BJ (cell line): Measurements from ENCODE around the gene C6orf62. TPM values are rescaled to one million over a fixed set of nuclear protein-coding genes. Genes with fewer than 3 reads are reported as not detected.
"Not testable (repeated sequence)": the region's sequence is repeated elsewhere in the genome, so short reads cannot be mapped to it uniquely, and the experiment has no call there.

Experiments used
- CTCF ChIA-PET: fragments of 350-600 bp; formaldehyde crosslinking; extraction: SDS; loops from one replicate; lab custom pipeline; 2021; ENCODE audit warnings: antibody characterized with exemption, inconsistent platforms; lab: Yijun Ruan, JAX
- POLR2A ChIA-PET: fragments of 300-600 bp; sonication (Branson Sonifier 250); formaldehyde crosslinking; extraction: SDS; loops from one replicate; lab custom pipeline; 2021; ENCODE audit warnings: antibody characterized with exemption; lab: Charles Lee
- DNase-seq: peaks from one replicate; pipeline ENCODE4 v3.0.0-alpha.2; 2011; ENCODE audit warnings: low read depth
- H3K27me3 ChIP-seq: 2 replicates; pipeline ENCODE4 v1.6.0; 2011; ENCODE audit warnings: low read length; ENCODE audit not compliant: control insufficient read depth, insufficient read depth
- H3K36me3 ChIP-seq: 2 replicates; pipeline ENCODE4 v1.5.1; 2011; ENCODE audit warnings: low read length; ENCODE audit not compliant: control insufficient read depth, insufficient read depth
- H3K4me3 ChIP-seq: 2 replicates; pipeline ENCODE4 v1.5.1; 2011; ENCODE audit warnings: low read depth, mild to moderate bottlenecking, control low read depth, low read length
- polyA plus RNA-seq: library from polyadenylated mRNA; depleted of rRNA; stranded (reverse); fragments of >200 nt; gene quantifications from 2 replicates; pipeline ENCODE4 v1.2.3, GENCODE V29; 2011
- TF ChIP-seq, protein P1 (sequence below): IDR thresholded peaks from 2 replicates; pipeline ENCODE4 v1.5.1; 2011; ENCODE audit warnings: low read depth, mild to moderate bottlenecking, control low read depth, inconsistent platforms, low read length, moderate library complexity; ENCODE audit not compliant: insufficient read depth

Gene C6orf62
- polyA plus RNA-seq, 1 experiment = 38.9 TPM

DNA sequence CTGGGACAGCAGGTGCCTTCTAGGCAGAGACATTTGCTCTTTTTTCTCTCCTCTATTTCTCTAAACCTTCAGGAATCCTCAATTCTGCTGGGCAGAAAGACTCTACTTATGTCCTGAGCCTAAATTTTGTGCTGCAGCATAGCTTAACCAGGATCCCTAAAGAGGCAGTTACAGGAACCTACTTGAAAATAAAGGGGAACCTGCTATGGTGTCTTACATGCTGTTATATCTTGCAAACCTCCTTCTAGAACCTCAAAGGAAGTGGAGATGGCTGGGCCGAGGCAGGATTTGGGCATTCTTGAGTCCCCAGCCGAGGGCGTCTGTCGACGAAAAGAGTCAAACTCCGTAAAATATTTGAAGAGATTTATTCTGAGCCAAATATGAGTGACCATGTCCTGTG lies 38.7 kb upstream of the C6orf62 start:
- no peaks in the 10 kb centered on the region for H3K36me3 ChIP-seq
- no peaks in the 10 kb centered on the region for H3K27me3 ChIP-seq
- TF ChIP-seq, protein P1, sequence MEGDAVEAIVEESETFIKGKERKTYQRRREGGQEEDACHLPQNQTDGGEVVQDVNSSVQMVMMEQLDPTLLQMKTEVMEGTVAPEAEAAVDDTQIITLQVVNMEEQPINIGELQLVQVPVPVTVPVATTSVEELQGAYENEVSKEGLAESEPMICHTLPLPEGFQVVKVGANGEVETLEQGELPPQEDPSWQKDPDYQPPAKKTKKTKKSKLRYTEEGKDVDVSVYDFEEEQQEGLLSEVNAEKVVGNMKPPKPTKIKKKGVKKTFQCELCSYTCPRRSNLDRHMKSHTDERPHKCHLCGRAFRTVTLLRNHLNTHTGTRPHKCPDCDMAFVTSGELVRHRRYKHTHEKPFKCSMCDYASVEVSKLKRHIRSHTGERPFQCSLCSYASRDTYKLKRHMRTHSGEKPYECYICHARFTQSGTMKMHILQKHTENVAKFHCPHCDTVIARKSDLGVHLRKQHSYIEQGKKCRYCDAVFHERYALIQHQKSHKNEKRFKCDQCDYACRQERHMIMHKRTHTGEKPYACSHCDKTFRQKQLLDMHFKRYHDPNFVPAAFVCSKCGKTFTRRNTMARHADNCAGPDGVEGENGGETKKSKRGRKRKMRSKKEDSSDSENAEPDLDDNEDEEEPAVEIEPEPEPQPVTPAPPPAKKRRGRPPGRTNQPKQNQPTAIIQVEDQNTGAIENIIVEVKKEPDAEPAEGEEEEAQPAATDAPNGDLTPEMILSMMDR = no peak
- CTCF ChIA-PET = no interaction called here
- POLR2A ChIA-PET = no interaction called here
- no peak overlapping the region for H3K4me3 ChIP-seq
- DNase-seq = no peak

DNA sequence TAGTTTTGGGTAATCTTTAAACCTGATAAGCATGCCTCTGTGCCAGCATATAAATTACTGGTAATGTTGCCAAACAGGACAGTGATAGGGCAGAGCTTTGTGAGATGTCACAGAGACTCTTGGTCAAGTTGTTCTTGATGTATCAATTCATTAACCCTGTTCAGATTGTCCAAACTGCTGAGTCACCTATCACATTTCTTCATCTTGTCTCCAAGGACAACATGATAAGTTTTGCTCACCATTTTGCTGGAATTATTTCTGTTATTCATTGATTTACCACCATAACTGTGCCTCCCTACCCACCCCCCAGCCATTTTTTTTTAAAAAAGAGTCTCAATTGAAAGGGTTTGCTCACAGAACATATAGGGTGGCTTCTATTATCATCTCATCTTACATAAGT lies 36.3 kb upstream of the C6orf62 start:
- no peaks in the 10 kb centered on the region for H3K27me3 ChIP-seq
- CTCF ChIA-PET = interaction anchor here (1.1 to 2.0 kb wide), 2 partner anchors 12 to 174 kb away, joined by 4 to 5 read pairs; no protein-coding TSS in a partner anchor
- POLR2A ChIA-PET = no interaction called here
- DNase-seq = no peak
- TF ChIP-seq, protein P1 = no peak
- H3K4me3 ChIP-seq = no peak overlapping the region
- no peaks in the 10 kb centered on the region for H3K36me3 ChIP-seq

DNA sequence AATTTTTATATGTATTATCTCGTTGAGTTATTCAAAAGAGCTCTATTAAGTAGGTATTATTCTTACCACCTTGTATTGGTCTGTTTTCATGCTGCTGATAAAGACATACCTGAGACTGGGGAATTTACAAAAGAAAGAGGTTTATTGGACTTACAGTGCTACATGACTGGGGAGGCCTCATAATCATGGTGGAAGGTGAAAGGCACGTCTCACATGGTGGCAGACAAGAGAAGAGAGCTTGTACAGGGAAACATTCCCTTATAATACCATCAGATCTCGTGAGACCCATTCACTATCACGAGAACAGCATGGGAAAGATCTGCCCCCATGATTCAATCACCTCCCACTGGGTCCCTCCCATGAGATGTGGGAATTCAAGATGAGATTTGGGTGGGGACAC lies 35.4 kb upstream of the C6orf62 start:
- H3K27me3 ChIP-seq, DNase-seq, POLR2A ChIA-PET, H3K36me3 ChIP-seq, H3K4me3 ChIP-seq: not testable (repeated sequence)
- CTCF ChIA-PET = interaction anchor here (1.1 to 2.0 kb wide), 4 partner anchors 11 to 173 kb away, joined by 3 to 5 read pairs (median 4); no protein-coding TSS in a partner anchor

DNA sequence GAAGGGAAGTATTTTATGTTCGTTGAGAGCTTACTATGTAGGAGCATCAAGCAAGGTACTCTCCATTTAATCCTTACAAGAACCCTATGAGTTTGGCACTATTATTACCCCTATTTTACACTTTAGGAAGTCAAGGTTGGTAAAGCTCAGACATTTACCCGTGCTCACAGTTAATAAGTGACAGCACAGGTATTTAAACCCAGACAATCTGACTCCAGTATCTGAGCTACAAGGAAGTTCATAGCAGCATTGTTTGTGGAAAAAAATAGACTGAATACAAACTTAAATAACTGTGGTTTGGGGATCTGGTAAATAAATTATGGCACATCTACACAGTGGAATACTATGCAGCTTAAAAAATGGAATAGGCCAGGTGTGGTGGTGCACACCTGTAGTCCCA lies 34.6 kb upstream of the C6orf62 start:
- CTCF ChIA-PET = interaction anchor here (1.2 to 2.0 kb wide), 4 partner anchors 10 to 172 kb away, joined by 3 to 5 read pairs (median 3); no protein-coding TSS in a partner anchor
- Histone ChIP-seq H3K4me3 (no peak overlapping the region), H3K27me3 (no peaks in the 10 kb centered on the region), H3K36me3 (no peaks in the 10 kb centered on the region)
- POLR2A ChIA-PET = no interaction called here
- DNase-seq = no peak
- TF ChIP-seq, protein P1 = no peak

DNA sequence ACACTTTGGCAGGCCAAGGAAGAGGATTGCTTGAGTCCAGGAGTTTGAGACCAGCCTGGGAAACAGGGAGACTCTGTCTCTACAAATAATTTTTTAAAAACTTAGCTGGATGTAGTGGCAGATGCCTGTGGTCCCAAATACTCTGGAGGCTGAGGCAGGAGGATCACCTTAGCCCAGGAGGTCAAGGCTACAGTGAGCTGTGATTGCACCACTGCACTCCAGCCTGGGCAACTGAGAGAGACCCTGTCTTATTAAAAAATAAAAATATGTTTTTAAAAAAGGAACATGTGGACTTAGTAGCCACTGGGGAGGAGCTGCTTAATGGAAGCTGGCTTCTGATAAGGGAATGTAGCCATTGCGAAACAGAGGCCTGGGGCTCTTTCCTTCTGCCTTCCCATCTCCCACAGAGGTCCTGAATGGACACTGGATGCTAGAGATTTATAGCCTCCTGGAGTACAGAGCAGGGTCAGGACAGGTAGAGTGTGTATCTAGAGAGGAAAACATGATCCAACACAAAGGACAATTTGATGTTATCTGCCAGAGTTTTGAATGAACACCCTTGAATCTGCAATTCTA lies 34.1 kb upstream of the C6orf62 start:
- POLR2A ChIA-PET = no interaction called here
- CTCF ChIA-PET = interaction anchor here (1.4 kb wide), 2 partner anchors 9 to 31 kb away, joined by 3 read pairs; no protein-coding TSS in a partner anchor
- H3K36me3 ChIP-seq = no peaks in the 10 kb centered on the region

More for the DNA sequence above, 34.1 kb upstream of the C6orf62 start:
- no peak for DNase-seq
- Histone ChIP-seq H3K4me3 (no peak overlapping the region), H3K27me3 (no peaks in the 10 kb centered on the region)
- TF ChIP-seq, protein P1 = no peak
